Posterior vena cava (tissue), 2 donors: Measurements from ENCODE around the gene TROAP. TPM values are rescaled to one million over a fixed set of nuclear protein-coding genes. Genes with fewer than 3 reads are reported as not detected.
"Not testable (repeated sequence)": the region's sequence is repeated elsewhere in the genome, so short reads cannot be mapped to it uniquely, and the experiment has no call there.

Experiments used
- DNase-seq: peaks from one replicate; pipeline ENCODE4 v3.0.0-alpha.2; 2020; ENCODE audit warnings: low spot score
- intact Hi-C, 2 donors: fragments of 100-400 bp; cut with DNase I; formaldehyde crosslinking; loops; one replicate each; pipeline versions ENCODE4 v1.14.1 to v1.14.2; 2022 to 2023
- total RNA-seq, 2 donors: library from RNA; stranded (reverse); fragmentation: NEBNext Ultra II Directional; extraction: Animal tissue kit (Norgen Biotek cat#: 25700); gene quantifications; one replicate each; pipeline ENCODE4 v1.2.1, GENCODE V29; 2021
- donor health status: DM: yes; HTN: yes; CAD: no.
- donor health status: DM: yes; HTN: yes; CAD: no.

Gene TROAP
- total RNA-seq, 2 donors from 2014 or later, result 0.10 to 0.60 TPM

DNA sequence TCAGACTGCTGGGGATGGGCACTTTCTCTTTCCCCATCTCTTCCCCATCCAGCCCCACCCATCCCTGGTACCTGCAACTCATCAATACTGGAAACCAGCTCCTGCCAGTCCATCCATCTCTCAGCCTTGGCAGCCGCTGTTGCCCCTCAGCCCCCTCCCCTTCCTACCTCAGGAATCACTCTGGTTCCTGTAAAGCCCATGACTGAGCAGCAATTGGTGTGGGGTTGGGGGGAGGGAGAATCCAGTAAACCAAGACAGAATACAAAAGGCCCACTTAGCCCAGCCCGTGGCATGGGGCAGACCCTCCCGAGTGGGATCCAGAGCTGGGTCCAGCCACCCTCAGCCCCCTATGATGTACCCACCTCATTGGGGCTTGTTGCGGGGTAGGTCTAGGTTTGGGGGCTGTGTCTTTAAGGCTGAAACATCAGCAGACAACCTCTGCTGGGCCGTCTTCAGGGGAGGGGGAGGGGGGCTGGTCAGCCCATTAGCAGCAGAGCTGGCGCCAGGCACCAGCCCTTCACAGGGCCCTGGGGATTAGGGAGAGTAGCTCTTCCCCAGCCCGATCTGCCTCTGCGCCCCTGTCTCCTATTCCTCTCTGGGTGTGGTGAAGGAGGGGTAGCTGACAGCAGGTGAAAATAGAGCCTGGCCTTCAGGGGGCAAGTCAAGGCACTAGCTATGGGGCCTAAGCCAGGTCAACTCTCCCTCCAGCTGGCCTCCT lies 28.8 kb upstream of the TROAP start:
- DNase-seq, result peak; percentile 42
- intact Hi-C loops, result no loop called here

DNA sequence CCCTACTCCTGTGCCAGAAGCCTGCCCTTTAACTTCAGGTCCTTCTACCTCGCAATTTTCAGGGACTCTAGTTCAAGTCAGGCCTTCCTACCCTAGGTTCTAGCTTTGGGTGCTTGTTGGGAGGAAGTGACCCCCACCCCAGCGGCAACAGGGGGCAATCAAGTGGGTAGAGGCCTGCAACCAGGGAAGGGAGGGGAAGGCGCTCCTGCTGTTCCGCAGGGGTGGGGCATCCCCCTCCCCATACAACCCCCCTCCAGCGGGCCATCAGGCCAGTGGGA lies 28.3 kb upstream of the TROAP start:
- intact Hi-C loops, result loop anchor here (5.0 kb wide), 2 partner anchors 43 to 53 kb away; partner anchors contain the start of genes C1QL4 (in 1 of the 2) and DNAJC22 (in 1 of the 2)

DNA sequence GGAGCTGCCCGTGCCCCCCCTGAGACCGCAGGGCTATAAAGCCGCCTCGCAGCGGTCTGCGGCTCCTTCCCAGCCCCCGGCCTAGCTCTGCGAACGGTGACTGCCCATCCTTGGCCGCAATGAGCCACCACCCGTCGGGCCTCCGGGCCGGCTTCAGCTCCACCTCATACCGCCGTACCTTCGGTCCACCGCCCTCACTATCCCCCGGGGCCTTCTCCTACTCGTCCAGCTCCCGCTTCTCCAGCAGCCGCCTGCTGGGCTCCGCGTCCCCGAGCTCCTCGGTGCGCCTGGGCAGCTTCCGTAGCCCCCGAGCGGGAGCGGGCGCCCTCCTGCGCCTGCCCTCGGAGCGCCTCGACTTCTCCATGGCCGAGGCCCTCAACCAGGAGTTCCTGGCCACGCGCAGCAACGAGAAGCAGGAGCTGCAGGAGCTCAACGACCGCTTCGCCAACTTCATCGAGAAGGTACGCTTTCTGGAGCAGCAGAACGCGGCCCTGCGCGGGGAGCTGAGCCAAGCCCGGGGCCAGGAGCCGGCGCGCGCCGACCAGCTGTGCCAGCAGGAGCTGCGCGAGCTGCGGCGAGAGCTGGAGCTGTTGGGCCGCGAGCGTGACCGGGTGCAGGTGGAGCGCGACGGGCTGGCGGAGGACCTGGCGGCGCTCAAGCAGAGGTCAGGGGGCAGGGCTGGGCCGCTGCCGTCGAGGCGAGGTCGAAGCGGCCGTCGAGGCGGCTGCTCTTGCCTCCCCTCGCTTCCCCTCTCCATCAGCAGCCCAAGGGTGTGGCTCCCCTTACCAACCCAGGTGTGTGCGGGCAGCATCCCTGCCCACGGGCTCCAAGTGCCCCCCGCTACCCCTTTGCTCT lies 27.7 kb upstream of the TROAP start, which contains the start of gene PRPH:
PRPH (plus strand) TSS at position 66 of the 855 bp plus-strand sequence; CDS start at position 120, 54 bp downstream.
- no peak for DNase-seq

More for the DNA sequence above, 28.3 kb upstream of the TROAP start:
- no peak for DNase-seq

DNA sequence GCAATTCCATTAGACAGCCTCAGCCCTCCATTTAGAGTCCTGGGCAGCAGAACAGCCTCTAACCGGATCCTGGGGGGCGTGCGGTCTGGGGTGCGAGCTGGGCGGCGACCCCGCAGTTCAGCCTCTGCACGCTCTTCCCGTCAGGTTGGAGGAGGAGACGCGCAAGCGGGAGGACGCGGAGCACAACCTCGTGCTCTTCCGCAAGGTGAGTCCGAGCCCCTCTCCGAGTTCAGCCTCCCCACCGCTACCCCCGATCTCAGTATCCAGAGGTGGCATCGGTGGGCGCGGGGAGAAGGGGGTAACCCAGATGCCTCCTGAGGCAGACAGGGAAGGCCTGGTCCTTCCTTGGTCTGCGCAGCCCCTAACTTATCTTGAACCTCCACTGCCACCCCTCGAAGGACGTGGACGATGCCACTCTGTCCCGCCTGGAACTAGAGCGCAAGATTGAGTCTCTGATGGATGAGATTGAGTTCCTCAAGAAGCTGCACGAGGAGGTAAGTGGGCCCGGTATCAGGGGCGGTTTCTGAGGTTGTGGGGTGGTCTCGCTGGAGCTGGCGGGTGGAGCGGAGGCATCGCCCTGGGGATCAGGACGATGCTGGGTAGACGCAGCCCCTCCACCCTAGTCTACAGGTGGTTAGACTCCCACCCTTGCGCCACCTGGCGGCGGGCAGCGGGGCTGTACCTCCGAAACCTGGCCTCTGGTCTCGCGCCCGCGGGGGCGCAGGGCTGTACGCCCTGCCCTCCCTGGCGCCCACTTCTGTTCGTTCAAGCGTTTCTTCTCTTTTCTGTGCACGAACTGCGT lies 26.8 kb upstream of the TROAP start:
- DNase-seq, result peak; percentile 82
- intact Hi-C loops, result loop anchor here (5.0 kb wide), 2 partner anchors 41 to 51 kb away; partner anchors contain the start of genes C1QL4 (in 1 of the 2) and DNAJC22 (in 1 of the 2)

More for the DNA sequence above, 27.7 kb upstream of the TROAP start, which contains the start of gene PRPH:
- intact Hi-C loops, result loop anchor here (5.0 kb wide), 2 partner anchors 42 to 52 kb away; partner anchors contain the start of genes C1QL4 (in 1 of the 2) and DNAJC22 (in 1 of the 2)

DNA sequence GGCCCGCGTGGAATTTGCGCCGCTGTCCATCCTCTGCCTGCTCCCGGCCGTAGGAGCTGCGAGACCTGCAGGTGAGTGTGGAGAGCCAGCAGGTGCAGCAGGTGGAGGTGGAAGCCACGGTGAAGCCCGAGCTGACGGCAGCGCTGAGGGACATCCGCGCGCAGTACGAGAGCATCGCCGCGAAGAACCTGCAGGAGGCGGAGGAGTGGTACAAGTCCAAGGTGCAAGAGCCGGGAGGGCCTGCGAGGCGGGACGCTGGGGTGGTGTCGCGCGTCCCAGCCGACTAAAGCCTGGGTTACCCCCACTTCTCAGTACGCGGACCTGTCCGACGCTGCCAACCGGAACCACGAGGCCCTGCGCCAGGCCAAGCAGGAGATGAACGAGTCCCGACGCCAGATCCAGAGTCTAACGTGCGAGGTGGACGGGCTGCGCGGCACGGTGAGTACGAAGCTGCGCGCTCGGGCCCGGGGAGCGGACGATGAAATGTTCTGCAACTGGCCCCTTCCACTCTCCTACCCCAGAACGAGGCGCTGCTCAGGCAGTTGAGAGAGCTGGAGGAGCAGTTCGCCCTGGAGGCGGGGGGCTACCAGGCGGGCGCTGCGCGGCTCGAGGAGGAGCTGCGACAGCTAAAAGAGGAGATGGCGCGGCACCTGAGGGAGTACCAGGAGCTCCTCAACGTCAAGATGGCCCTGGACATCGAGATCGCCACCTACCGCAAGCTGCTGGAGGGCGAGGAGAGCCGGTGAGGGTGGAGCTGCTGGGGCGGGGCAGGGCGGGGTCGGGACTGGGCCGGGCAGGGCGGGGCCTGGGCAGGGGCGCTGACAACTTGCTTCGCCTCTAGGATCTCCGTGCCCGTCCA lies 26.0 kb upstream of the TROAP start:
- DNase-seq, result no peak
- intact Hi-C loops, result loop anchor here (5.0 kb wide), 2 partner anchors 40 to 50 kb away; partner anchors contain the start of genes C1QL4 (in 1 of the 2) and DNAJC22 (in 1 of the 2)

DNA sequence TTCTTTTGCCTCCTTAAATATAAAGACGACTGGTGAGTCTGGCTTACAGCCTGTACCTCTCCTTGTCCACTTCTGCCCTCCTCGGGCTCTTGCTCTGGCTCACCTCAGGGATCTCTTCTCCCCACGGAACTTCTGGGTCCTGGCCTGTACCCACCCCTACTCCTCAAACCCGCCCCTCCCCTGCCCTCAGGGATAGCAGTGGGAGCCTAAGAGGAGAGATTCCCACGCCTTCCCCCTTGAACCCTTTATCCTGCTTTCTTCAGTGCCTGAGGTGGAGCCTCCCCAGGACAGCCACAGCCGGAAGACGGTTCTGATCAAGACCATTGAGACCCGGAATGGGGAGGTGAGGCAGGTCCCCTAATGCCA lies 25.4 kb upstream of the TROAP start:
- intact Hi-C loops, result loop anchor here (5.0 kb wide), 2 partner anchors 40 to 50 kb away; partner anchors contain the start of genes C1QL4 (in 1 of the 2) and DNAJC22 (in 1 of the 2)
- DNase-seq, result no peak

DNA sequence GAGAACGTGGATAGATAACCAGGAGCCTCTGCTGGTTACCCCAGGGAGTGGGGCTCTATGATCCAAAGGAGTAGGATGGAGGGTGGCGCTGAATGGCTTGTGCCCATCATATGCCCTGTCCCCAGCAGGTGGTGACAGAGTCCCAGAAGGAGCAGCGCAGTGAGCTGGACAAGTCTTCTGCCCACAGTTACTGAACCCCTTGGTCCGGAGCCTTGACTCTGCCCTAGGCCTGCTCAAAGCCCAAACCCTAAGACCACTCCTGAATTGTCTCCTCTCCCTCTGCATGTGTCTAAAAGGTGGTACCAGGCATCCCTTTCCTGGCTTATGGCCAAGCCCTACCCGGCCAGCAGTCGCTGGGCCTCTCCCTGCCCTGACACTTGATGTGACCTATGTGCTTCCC lies 24.9 kb upstream of the TROAP start:
- peak; percentile 40 for DNase-seq
- intact Hi-C loops, result loop anchor here (5.0 kb wide), 2 partner anchors 39 to 49 kb away; partner anchors contain the start of genes C1QL4 (in 1 of the 2) and DNAJC22 (in 1 of the 2)

DNA sequence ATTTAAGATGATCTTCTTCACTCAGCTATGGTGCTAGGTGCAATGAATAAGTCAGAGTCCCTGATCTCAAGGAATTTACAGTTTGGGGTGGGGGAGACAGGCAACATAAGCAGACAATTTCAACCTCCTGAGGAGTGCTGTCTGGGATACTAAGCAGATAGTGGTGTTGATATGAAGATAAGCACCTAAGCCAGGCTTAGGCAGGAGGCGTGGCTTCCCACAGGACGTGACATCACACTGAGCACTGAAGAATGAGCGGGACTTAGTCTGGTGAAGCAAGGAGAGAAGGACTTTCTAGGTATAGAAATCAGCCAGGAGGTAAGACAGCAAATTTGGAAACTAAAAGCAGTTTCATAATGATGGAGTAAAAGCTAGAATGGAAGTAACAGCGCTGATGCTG lies 21.3 kb upstream of the TROAP start:
- DNase-seq, result no peak
- intact Hi-C loops, result no loop called here

DNA sequence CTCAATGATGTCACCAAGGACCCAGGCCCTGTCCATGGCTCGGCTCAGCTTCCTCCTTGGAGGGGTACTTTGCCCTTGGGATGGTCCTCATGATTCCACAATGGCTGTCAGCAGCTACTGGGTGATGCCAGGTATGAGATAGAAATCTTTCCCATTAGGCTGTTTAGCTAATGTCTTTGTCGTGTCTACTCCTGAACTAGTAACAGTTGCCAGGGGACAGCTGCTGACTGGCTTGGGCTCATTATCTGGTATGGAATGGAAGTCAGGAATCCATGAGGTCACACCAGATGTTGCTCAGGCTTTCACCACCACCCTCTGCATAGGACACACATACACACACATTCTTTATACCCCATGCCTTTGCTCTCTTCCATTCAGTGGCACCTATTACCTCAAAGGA lies 18.9 kb upstream of the TROAP start:
- intact Hi-C loops, result no loop called here
- no peak for DNase-seq

DNA sequence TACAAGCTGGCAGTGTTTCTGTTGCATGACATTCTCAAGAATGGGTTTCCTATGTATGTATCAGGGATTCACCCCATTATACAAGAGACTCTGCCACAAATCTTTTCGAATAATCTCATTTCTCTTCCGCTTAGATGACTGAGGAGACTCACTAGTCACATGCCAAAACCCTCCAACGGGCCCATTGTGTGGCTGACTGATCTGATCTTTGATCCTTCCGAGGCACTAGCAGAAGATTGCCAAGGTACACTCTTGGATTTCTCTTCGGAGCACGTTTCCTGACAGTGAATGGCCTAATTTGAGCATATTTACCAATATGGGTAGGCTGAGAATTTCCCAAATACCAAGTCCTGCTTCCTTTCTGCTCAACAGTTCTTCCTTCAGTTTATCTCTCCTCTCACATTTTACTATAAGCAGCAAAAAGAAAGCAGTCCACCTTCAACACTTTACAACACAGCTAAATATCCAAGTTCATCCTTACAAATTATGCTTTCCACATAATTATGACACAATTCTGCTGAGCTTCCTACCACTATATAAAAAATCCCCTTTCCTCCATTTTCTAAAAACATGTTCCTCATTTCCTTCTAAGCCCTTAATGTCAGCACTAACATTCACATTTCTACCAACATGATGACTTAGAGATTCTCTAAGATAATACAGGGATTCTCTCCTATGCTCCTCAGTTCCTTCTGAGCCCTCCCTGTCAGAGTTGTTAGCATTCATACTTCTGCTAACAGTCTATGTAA lies 17.1 kb upstream of the TROAP start:
- intact Hi-C loops, result no loop called here
- no peak for DNase-seq

DNA sequence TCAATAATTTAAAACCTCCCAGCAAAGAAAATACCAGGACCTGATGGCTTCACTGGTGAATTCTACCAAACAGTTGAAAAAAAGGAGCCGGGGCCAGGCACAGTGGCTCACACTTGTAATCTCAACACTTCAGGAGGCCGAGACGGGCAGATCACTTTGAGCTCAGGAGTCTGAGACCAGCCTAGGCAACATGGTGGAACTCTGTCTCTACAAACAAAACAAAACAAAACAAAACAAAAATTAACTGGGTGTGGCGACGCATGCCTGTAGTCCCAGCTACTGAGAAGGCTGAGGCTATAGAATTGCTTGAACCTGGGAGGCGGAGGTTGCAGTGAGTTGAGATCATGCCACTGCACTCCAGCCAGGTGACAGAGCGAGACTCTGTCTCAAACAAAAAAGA lies 13.7 kb upstream of the TROAP start:
- no peak for DNase-seq

DNA sequence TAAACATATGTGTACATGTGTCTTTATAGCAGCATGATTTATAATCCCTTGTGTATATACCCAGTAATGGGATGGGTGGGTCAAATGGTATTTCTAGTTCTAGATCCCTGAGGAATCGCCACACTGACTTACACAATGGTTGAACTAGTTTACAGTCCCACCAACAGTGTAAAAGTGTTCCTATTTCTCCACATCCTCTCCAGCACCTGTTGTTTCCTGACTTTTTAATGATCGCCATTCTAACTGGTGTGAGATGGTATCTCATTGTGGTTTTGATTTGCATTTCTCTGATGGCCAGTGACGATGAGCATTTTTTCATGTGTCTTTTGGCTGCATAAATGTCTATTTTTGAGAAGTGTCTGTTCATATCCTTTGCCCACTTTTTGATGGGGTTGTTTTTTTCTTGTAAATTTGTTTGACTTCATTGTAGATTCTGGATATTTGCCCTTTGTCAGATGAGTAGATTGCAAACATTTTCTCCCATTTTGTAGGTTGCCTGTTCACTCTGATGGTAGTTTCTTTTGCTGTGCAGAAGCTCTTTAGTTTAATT lies 12.5 kb upstream of the TROAP start:
- intact Hi-C loops, DNase-seq: not testable (repeated sequence)

More for the DNA sequence above, 13.7 kb upstream of the TROAP start:
- intact Hi-C loops, result no loop called here

DNA sequence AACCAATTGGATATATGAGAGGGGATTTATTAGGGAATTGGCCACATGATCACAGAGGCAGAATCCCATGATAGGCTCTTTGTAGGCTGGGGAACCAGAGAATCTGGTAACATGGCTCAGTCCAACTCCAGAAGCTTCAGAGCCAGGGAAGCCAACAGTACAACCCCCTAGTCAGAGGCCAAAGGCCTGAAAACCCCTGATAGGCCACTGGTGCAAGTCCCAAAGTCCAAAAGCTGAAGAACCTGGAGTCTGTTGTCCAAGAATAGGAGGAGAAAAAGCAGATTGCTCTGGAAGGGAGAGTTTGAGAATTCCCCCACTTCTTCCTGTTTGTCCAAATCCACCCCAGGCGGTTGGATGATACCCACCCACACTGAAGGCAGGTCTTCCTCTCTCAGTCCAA lies 8.2 kb upstream of the TROAP start:
- DNase-seq, result peak; percentile 38
- intact Hi-C loops, result no loop called here

DNA sequence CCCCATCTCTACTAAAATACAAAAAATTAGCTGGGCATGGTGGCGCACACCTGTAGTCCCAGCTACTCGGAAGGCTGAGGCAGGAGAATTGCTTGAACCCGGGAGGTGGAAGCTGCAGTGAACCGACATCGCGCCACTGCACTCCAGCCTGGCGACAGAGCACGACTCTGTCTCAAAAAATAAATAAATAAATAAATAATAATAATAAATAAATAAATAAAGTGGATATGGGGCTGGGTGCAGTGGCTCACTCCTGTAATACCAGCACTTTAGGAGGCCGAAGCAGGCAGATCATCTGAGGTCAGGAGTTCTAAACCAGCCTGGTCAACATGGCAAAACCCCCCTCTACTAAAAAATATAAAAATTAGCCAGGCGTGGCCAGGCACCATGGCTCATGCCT lies 5.9 kb upstream of the TROAP start:
- intact Hi-C loops, result not testable (repeated sequence)
- peak; percentile 36 for DNase-seq

DNA sequence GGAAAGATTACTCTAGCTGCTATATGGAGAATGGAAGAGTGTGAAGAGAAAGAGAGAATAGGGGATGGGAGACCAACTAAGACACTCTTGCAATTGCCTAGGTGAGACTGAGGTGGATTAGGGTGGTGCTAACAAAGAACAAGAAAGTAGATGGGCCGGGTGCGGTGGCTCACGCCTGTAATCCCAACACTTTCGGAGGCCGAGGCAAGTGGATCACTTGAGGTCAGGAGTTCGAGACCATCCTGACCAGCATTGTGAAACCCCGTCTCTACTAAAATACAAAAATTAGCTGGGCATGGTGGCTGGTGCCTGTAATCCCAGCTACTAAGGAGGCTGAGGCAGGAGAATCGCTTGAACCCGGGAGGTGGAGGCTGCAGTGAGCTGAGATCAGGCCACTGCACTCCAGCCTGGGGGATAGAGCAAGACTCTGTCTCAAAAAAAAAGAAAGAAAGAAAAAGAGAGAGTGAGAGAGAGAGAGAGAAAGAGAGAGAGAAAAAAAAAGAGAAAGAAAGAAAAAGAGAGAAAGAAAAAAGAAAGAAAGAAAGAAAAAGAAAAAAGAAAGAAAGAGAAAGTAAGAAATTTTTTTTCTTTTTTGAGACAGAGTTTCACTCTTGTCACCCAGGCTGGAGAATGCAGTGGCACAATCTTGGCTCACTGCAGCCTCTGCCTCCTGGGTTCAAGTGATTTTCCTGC lies 2.5 kb upstream of the TROAP start:
- intact Hi-C loops, result not testable (repeated sequence)

DNA sequence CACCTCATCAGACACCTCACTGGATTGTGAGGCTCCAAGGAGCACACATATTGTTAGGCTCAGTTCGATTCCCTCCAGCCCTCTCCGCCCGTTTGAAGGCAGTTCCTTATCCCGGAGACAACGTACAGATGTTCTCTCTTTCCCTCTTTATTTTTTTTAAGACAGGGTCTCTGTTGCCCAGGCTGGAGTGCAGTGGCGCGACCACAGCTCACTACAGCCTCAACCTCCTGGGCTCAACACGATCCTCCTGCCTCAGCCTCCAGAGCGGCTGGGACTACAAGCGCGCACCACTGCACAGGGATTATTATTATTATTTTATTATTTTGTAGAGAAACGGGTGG lies 718 bp upstream of the TROAP start:
- no peak for DNase-seq
- intact Hi-C loops, result no loop called here

More for the DNA sequence above, 2.5 kb upstream of the TROAP start:
- DNase-seq, result peak; percentile 58
